Activated naive CD4-positive, alpha-beta T cell treated with anti-CD3 and anti-CD28 coated beads, Interleukin-2, amount 10 ng/mL, durations not matched to agents 7 days and 5 days (primary cell): ENCODE measurements around the gene APLN.

Experiments used
- CTCF ChIA-PET: fragments of 350-600 bp; sonication (Branson Sonifier 250); formaldehyde crosslinking; loops from one replicate; lab custom pipeline; 2021; ENCODE audit warnings: antibody characterized with exemption; lab: Charles Lee
- DNase-seq: peaks from one replicate; pipeline ENCODE4 v3.0.0-alpha.2; 2020
- H3K27ac Mint-ChIP-seq: one replicate; pipeline ENCODE4 v1.8.0; 2021; ENCODE audit warnings: mild to moderate bottlenecking, moderate library complexity, mixed read lengths
- H3K27me3 Mint-ChIP-seq: one replicate; pipeline ENCODE4 v1.8.0; 2021; ENCODE audit warnings: mild to moderate bottlenecking, mixed read lengths
- H3K36me3 Mint-ChIP-seq: one replicate; pipeline ENCODE4 v1.8.0; 2021; ENCODE audit warnings: mixed read lengths
- H3K4me1 Mint-ChIP-seq: one replicate; pipeline ENCODE4 v1.8.0; 2021; ENCODE audit warnings: mixed read lengths
- H3K4me3 Mint-ChIP-seq: one replicate; pipeline ENCODE4 v1.8.0; 2021; ENCODE audit warnings: mild to moderate bottlenecking, moderate library complexity, mixed read lengths
- H3K9me3 Mint-ChIP-seq: one replicate; pipeline ENCODE4 v1.8.0; 2021; ENCODE audit warnings: mixed read lengths

The APLN gene

GRCh38 chrX:129686422-129686948, 31.7 kb upstream of the APLN start:
- H3K27me3 Mint-ChIP-seq = no peaks in the 10 kb centered on the region
- H3K4me3 Mint-ChIP-seq = no peak overlapping the region
- H3K36me3 Mint-ChIP-seq = no peaks in the 10 kb centered on the region
- no peak overlapping the region for H3K27ac Mint-ChIP-seq
- no peaks in the 10 kb centered on the region for H3K9me3 Mint-ChIP-seq
- CTCF ChIA-PET = interaction anchor here (1.1 kb wide), 1 partner anchor 67 kb away, joined by 3 read pairs; no protein-coding TSS in a partner anchor
- H3K4me1 Mint-ChIP-seq = no peaks in the 10 kb centered on the region
- no peak for DNase-seq

GRCh38 chrX:129682979-129683378, 28.2 kb upstream of the APLN start:
- CTCF ChIA-PET = no interaction called here
- Mint-ChIP-seq H3K27ac (no peak overlapping the region), H3K27me3 (peaks cover 2% of the 10 kb centered on the region), H3K9me3 (no peaks in the 10 kb centered on the region), H3K4me1 (peaks cover 16% of the 10 kb centered on the region), H3K4me3 (no peak overlapping the region), H3K36me3 (no peaks in the 10 kb centered on the region)
- DNase-seq = no peak

GRCh38 chrX:129679901-129680300, 25.1 kb upstream of the APLN start:
- CTCF ChIA-PET = interaction anchor here (0.9 to 3.0 kb wide), 3 partner anchors 18 to 101 kb away, joined by 3 to 10 read pairs (median 4); no protein-coding TSS in a partner anchor
- no peaks in the 10 kb centered on the region for H3K36me3 Mint-ChIP-seq
- no peaks in the 10 kb centered on the region for H3K9me3 Mint-ChIP-seq
- H3K27me3 Mint-ChIP-seq = peaks cover 9% of the 10 kb centered on the region
- peaks cover 22% of the 10 kb centered on the region for H3K4me1 Mint-ChIP-seq
- H3K4me3 Mint-ChIP-seq = no peak overlapping the region
- no peak for DNase-seq
- no peak overlapping the region for H3K27ac Mint-ChIP-seq

- peak overlapping the region; percentile 69 for H3K27ac Mint-ChIP-seq
- peak; percentile 46 for DNase-seq
- peak overlapping the region; percentile 65 for H3K4me3 Mint-ChIP-seq
- peaks cover 15% of the 10 kb centered on the region for H3K27me3 Mint-ChIP-seq
- H3K36me3 Mint-ChIP-seq = no peaks in the 10 kb centered on the region
- H3K9me3 Mint-ChIP-seq = no peaks in the 10 kb centered on the region
- CTCF ChIA-PET = interaction anchor here (0.7 to 3.0 kb wide), 6 partner anchors 19 to 103 kb away, joined by 3 to 10 read pairs (median 4); no protein-coding TSS in a partner anchor
- peaks cover 22% of the 10 kb centered on the region for H3K4me1 Mint-ChIP-seq
These were observed 23.9 kb upstream of the APLN start for GRCh38 chrX:129678614-129679195.

- Mint-ChIP-seq H3K9me3 (peaks cover 2% of the 10 kb centered on the region), H3K4me1 (peaks cover 2% of the 10 kb centered on the region), H3K27ac (no peak overlapping the region), H3K36me3 (peaks cover 2% of the 10 kb centered on the region), H3K4me3 (no peak overlapping the region), H3K27me3 (peaks cover 24% of the 10 kb centered on the region)
- CTCF ChIA-PET = no interaction called here
- DNase-seq = no peak
These were observed 12.7 kb upstream of the APLN start for GRCh38 chrX:129667412-129667811.

GRCh38 chrX:129665916-129666644, 11.3 kb upstream of the APLN start:
- CTCF ChIA-PET = no interaction called here

GRCh38 chrX:129663171-129663570, 8.4 kb upstream of the APLN start:
- CTCF ChIA-PET = no interaction called here
- Mint-ChIP-seq H3K4me1 (no peaks in the 10 kb centered on the region), H3K36me3 (peaks cover 2% of the 10 kb centered on the region), H3K4me3 (no peak overlapping the region), H3K27me3 (peaks cover 29% of the 10 kb centered on the region), H3K27ac (no peak overlapping the region), H3K9me3 (peaks cover 2% of the 10 kb centered on the region)
- no peak for DNase-seq

More at GRCh38 chrX:129665916-129666644, 11.3 kb upstream of the APLN start:
- Mint-ChIP-seq H3K4me3 (no peak overlapping the region), H3K36me3 (peaks cover 2% of the 10 kb centered on the region), H3K27ac (no peak overlapping the region), H3K4me1 (peaks cover 2% of the 10 kb centered on the region), H3K27me3 (peaks cover 29% of the 10 kb centered on the region), H3K9me3 (peaks cover 2% of the 10 kb centered on the region)
- no peak for DNase-seq

- no peak for DNase-seq
- Mint-ChIP-seq H3K4me1 (no peaks in the 10 kb centered on the region), H3K27me3 (peaks cover 27% of the 10 kb centered on the region), H3K9me3 (no peaks in the 10 kb centered on the region), H3K36me3 (no peaks in the 10 kb centered on the region), H3K4me3 (no peak overlapping the region), H3K27ac (no peak overlapping the region)
- CTCF ChIA-PET = interaction anchor here (1.0 to 1.4 kb wide), 3 partner anchors 16 to 92 kb away, joined by 3 to 5 read pairs (median 3); no protein-coding TSS in a partner anchor
These were observed 6.6 kb upstream of the APLN start for GRCh38 chrX:129661369-129661768.

- no peak for DNase-seq
- Mint-ChIP-seq H3K27me3 (peaks cover 31% of the 10 kb centered on the region), H3K27ac (no peak overlapping the region), H3K4me3 (no peak overlapping the region), H3K36me3 (no peaks in the 10 kb centered on the region), H3K4me1 (peaks cover 9% of the 10 kb centered on the region), H3K9me3 (no peaks in the 10 kb centered on the region)
- CTCF ChIA-PET = interaction anchor here (1.4 to 2.2 kb wide), 2 partner anchors 66 to 67 kb away, joined by 3 to 5 read pairs; no protein-coding TSS in a partner anchor
These were observed 5.1 kb upstream of the APLN start for GRCh38 chrX:129659861-129660260.

- DNase-seq = no peak
- CTCF ChIA-PET = interaction anchor here (1.4 to 2.2 kb wide), 2 partner anchors 67 to 68 kb away, joined by 3 to 5 read pairs; no protein-coding TSS in a partner anchor
- H3K4me3 Mint-ChIP-seq = no peak overlapping the region
- peaks cover 9% of the 10 kb centered on the region for H3K4me1 Mint-ChIP-seq
- H3K27me3 Mint-ChIP-seq = peaks cover 34% of the 10 kb centered on the region
- H3K36me3 Mint-ChIP-seq = no peaks in the 10 kb centered on the region
- no peak overlapping the region for H3K27ac Mint-ChIP-seq
- no peaks in the 10 kb centered on the region for H3K9me3 Mint-ChIP-seq
These were observed 4.4 kb upstream of the APLN start for GRCh38 chrX:129659141-129659540.

- Mint-ChIP-seq H3K36me3 (no peaks in the 10 kb centered on the region), H3K4me1 (peaks cover 12% of the 10 kb centered on the region), H3K27ac (no peak overlapping the region), H3K4me3 (no peak overlapping the region), H3K27me3 (peaks cover 40% of the 10 kb centered on the region), H3K9me3 (no peaks in the 10 kb centered on the region)
- CTCF ChIA-PET = interaction anchor here (1.3 to 2.2 kb wide), 3 partner anchors 68 to 96 kb away, joined by 3 to 5 read pairs (median 3); no protein-coding TSS in a partner anchor
- DNase-seq = no peak
These were observed 3.7 kb upstream of the APLN start for GRCh38 chrX:129658429-129658828.

GRCh38 chrX:129655547-129656249, 942 bp upstream of the APLN start:
- Mint-ChIP-seq H3K9me3 (no peaks in the 10 kb centered on the region), H3K36me3 (no peaks in the 10 kb centered on the region), H3K27me3 (peaks cover 49% of the 10 kb centered on the region), H3K4me3 (peak overlapping the region; percentile 58), H3K27ac (no peak overlapping the region), H3K4me1 (peaks cover 14% of the 10 kb centered on the region)
- CTCF ChIA-PET = interaction anchor here (0.7 to 4.2 kb wide), 10 partner anchors 18 to 270 kb away, joined by 3 to 24 read pairs (median 4); no protein-coding TSS in a partner anchor
- peak; percentile 29 for DNase-seq

- no peaks in the 10 kb centered on the region for H3K9me3 Mint-ChIP-seq
- H3K4me3 Mint-ChIP-seq = peak overlapping the region; percentile 66
- no peaks in the 10 kb centered on the region for H3K36me3 Mint-ChIP-seq
- peaks cover 14% of the 10 kb centered on the region for H3K4me1 Mint-ChIP-seq
- no peak overlapping the region for H3K27ac Mint-ChIP-seq
- peaks cover 61% of the 10 kb centered on the region for H3K27me3 Mint-ChIP-seq
- CTCF ChIA-PET = interaction anchor here (1.2 to 4.2 kb wide), 7 partner anchors 17 to 271 kb away, joined by 3 to 24 read pairs (median 5); no protein-coding TSS in a partner anchor
- peak; percentile 48 for DNase-seq
These were observed 645 bp downstream of the APLN start for GRCh38 chrX:129653971-129654651.
